DOHH2 (cell line): ENCODE measurements around the gene FSTL4.

ENCODE experiments used
- H3F3A ChIP-seq: fragments of 200-600 bp; sonication (generic), shearing (Covaris generic); 2 replicates; pipeline ENCODE4 v1.6.0; 2016; ENCODE audit warnings: antibody characterized with exemption, mild to moderate bottlenecking; ENCODE audit not compliant: control insufficient read depth, insufficient read depth
- H3K27ac ChIP-seq: fragments of 200-600 bp; sonication (generic); 2 replicates; pipeline ENCODE4 v1.5.1; 2014; ENCODE audit warnings: low read depth, mild to moderate bottlenecking, low read length, moderate library complexity
- H3K27me3 ChIP-seq: fragments of 200-600 bp; sonication (generic); 2 replicates; pipeline ENCODE4 v1.6.1; 2014; ENCODE audit warnings: mild to moderate bottlenecking, low read length, mixed read lengths; ENCODE audit not compliant: control insufficient read depth
- H3K36me3 ChIP-seq: fragments of 200-600 bp; sonication (generic); 2 replicates; pipeline ENCODE4 v1.6.1; 2014; ENCODE audit warnings: mild to moderate bottlenecking, low read length, moderate library complexity, mixed read lengths; ENCODE audit not compliant: control insufficient read depth
- H3K4me1 ChIP-seq: fragments of 200-600 bp; sonication (generic); 2 replicates; pipeline ENCODE4 v1.6.1; 2014; ENCODE audit warnings: mild to moderate bottlenecking, low read length, mixed read lengths; ENCODE audit not compliant: control insufficient read depth
- H3K4me2 ChIP-seq: fragments of 200-600 bp; sonication (generic); 2 replicates; pipeline ENCODE4 v1.6.0; 2014; ENCODE audit warnings: mild to moderate bottlenecking, low read length, moderate library complexity
- H3K4me3 ChIP-seq: fragments of 200-600 bp; sonication (generic); 2 replicates; pipeline ENCODE4 v1.5.1; 2014; ENCODE audit warnings: mild to moderate bottlenecking, low read length, mixed read lengths
- H3K79me2 ChIP-seq: fragments of 200-600 bp; sonication (generic); 2 replicates; pipeline ENCODE4 v1.6.1; 2014; ENCODE audit warnings: mild to moderate bottlenecking, low read length, mixed read lengths; ENCODE audit not compliant: control insufficient read depth
- H3K9me2 ChIP-seq: fragments of 200-600 bp; sonication (generic); replicated peaks from 2 replicates; pipeline ENCODE4 v1.6.1; 2014; ENCODE audit warnings: mild to moderate bottlenecking, low read length, mixed read lengths; ENCODE audit not compliant: control insufficient read depth
- H3K9me3 ChIP-seq: fragments of 200-600 bp; sonication (generic); 2 replicates; pipeline ENCODE4 v1.6.1; 2014; ENCODE audit warnings: antibody characterized with exemption, low read length, mixed read lengths; ENCODE audit not compliant: control insufficient read depth, insufficient read depth
- H4K20me1 ChIP-seq: fragments of 200-600 bp; sonication (generic); 2 replicates; pipeline ENCODE4 v1.6.0; 2014; ENCODE audit warnings: low read depth, mild to moderate bottlenecking, antibody characterized with exemption, low read length, moderate library complexity; ENCODE audit not compliant: control insufficient read depth, insufficient read depth
- EZH2phosphoT487 ChIP-seq: fragments of 200-600 bp; sonication (generic); IDR thresholded peaks from 2 replicates; pipeline ENCODE4 v1.6.1; 2017; ENCODE audit warnings: borderline replicate concordance, mild to moderate bottlenecking, antibody characterized with exemption, low read length, moderate library complexity, mixed read lengths
- TF ChIP-seq, protein P1 (sequence below): fragments of 200-600 bp; sonication (generic); IDR thresholded peaks from one replicate; pipeline ENCODE4 v1.5.1; 2014; ENCODE audit warnings: antibody characterized with exemption, mild to moderate bottlenecking, low read depth, low read length; ENCODE audit not compliant: poor library complexity, severe bottlenecking

Gene FSTL4

DNA sequence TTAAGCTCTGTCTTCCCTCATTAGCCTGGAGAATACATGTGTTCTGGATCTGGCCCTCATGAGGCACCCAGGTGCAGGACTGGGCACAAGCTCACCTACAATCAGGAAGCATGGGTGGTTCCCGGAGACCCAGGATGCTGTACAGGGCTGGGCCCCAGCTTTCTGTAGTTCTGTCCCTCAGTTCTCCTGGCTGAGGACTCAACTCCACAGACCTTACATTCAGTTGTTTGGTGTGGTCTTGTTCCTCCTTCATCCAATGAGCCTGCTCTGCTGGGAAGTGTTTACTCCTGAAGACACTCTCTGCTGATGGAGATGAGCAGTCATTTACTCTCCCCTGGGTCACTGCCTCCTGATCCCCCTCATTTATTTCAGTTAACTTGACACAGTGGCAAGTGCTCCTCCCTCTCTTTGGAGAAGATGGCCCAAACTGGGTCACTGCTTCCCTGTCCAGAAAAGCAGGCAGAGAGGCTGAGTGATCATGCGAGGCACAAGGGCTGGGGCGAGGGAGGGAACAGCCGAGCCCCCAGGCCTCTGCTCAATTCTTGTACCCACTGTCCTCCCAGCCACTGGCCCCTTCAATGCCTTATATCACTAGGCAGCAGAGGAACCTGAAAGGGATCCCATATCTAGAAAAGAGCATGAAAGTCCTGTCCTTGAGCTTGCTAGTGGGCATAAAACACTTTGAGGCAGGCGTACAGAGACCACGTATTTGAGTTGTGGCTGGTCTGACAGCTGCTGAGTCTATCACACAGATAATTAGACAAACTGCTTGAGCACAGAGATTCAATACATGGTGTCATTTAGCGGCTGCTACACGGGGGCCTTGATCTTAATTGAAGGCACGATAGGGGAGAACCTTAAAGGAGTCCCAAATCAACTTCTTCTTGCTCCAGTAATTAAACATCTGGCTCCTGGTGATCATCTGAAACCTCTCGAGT is 221.7 kb downstream of the FSTL4 start:
- Histone ChIP-seq H3K27ac (no peak overlapping the region), H3K27me3 (peaks cover 26% of the 10 kb centered on the region), H3K9me3 (no peaks in the 10 kb centered on the region), H3K9me2 (no peaks in the 10 kb centered on the region), H3K4me3 (no peak overlapping the region), H3K4me2 (no peak overlapping the region), H3K36me3 (no peaks in the 10 kb centered on the region), H4K20me1 (no peaks in the 10 kb centered on the region), H3F3A (no peaks in the 10 kb centered on the region), H3K79me2 (no peaks in the 10 kb centered on the region), H3K4me1 (peaks cover 1% of the 10 kb centered on the region)
- TF ChIP-seq EZH2phosphoT487 = no peak
- TF ChIP-seq, protein P1, sequence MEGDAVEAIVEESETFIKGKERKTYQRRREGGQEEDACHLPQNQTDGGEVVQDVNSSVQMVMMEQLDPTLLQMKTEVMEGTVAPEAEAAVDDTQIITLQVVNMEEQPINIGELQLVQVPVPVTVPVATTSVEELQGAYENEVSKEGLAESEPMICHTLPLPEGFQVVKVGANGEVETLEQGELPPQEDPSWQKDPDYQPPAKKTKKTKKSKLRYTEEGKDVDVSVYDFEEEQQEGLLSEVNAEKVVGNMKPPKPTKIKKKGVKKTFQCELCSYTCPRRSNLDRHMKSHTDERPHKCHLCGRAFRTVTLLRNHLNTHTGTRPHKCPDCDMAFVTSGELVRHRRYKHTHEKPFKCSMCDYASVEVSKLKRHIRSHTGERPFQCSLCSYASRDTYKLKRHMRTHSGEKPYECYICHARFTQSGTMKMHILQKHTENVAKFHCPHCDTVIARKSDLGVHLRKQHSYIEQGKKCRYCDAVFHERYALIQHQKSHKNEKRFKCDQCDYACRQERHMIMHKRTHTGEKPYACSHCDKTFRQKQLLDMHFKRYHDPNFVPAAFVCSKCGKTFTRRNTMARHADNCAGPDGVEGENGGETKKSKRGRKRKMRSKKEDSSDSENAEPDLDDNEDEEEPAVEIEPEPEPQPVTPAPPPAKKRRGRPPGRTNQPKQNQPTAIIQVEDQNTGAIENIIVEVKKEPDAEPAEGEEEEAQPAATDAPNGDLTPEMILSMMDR = no peak

- no peaks in the 10 kb centered on the region for H4K20me1 ChIP-seq
- no peaks in the 10 kb centered on the region for H3K36me3 ChIP-seq
- no peaks in the 10 kb centered on the region for H3K9me3 ChIP-seq
- H3K79me2 ChIP-seq = no peaks in the 10 kb centered on the region
- H3K4me3 ChIP-seq = no peak overlapping the region
- H3K27me3 ChIP-seq = peaks cover 26% of the 10 kb centered on the region
- H3F3A ChIP-seq = no peaks in the 10 kb centered on the region
- TF ChIP-seq, protein P1 = no peak
- no peak for TF ChIP-seq EZH2phosphoT487
- H3K27ac ChIP-seq = no peak overlapping the region
- H3K4me2 ChIP-seq = no peak overlapping the region
- no peaks in the 10 kb centered on the region for H3K4me1 ChIP-seq
- H3K9me2 ChIP-seq = no peaks in the 10 kb centered on the region
Measured at GRCh38 chr5:133389066-133389590, 223.2 kb downstream of the FSTL4 start.

GRCh38 chr5:133387621-133388020 is 224.7 kb downstream of the FSTL4 start:
- Histone ChIP-seq H3K4me2 (no peak overlapping the region), H3K27ac (no peak overlapping the region), H3K4me1 (no peaks in the 10 kb centered on the region), H4K20me1 (no peaks in the 10 kb centered on the region), H3K9me2 (no peaks in the 10 kb centered on the region), H3K9me3 (no peaks in the 10 kb centered on the region), H3K27me3 (peaks cover 26% of the 10 kb centered on the region), H3K36me3 (no peaks in the 10 kb centered on the region), H3K79me2 (no peaks in the 10 kb centered on the region), H3F3A (no peaks in the 10 kb centered on the region), H3K4me3 (no peak overlapping the region)
- no peak for TF ChIP-seq EZH2phosphoT487
- TF ChIP-seq, protein P1 = no peak
